ENCODE results near the gene ZNF385A.

Gene ZNF385A

GRCh38 chr12:54352891-54353874, 31.4 kb downstream of the ZNF385A start:
- TF ChIP-seq, protein P1, sequence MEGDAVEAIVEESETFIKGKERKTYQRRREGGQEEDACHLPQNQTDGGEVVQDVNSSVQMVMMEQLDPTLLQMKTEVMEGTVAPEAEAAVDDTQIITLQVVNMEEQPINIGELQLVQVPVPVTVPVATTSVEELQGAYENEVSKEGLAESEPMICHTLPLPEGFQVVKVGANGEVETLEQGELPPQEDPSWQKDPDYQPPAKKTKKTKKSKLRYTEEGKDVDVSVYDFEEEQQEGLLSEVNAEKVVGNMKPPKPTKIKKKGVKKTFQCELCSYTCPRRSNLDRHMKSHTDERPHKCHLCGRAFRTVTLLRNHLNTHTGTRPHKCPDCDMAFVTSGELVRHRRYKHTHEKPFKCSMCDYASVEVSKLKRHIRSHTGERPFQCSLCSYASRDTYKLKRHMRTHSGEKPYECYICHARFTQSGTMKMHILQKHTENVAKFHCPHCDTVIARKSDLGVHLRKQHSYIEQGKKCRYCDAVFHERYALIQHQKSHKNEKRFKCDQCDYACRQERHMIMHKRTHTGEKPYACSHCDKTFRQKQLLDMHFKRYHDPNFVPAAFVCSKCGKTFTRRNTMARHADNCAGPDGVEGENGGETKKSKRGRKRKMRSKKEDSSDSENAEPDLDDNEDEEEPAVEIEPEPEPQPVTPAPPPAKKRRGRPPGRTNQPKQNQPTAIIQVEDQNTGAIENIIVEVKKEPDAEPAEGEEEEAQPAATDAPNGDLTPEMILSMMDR (conservative IDR thresholded peaks at IDR 0.05; ENCODE audit: low read depth, low read length) = no peak
- H3K4me3 ChIP-seq (ENCODE audit: low read depth, low read length) = no peak overlapping the region
- peak; percentile 41 for DNase-seq (ENCODE audit: low read depth)

DNA sequence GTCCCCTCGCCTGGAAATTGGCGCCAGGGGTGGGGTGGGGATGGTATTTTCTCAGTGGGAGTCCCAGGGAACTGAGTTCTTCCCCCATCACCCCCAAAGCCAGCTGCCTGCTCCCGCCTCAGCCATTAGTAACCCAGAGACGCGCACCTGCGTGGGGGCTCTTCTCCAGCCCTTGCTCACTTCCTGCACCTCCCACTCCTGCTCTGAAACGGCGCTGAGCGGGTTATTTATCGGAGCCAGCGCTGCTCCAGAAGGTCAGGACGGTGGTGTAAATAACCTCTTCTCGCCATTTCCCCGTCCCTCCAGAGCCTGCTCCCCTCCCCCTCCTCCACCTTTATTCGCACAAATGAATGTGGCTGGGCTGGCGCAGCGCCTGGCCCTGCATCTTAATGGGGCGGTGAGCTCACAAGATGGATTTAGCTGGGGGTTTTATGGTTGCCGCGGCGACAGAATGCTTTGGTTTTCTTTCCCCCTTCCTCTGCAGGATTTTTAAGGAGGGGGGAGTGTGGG, 32.5 kb downstream of the ZNF385A start:
- TF ChIP-seq, protein P1 (conservative IDR thresholded peaks at IDR 0.05; ENCODE audit: low read depth, low read length) = no peak
- no peak overlapping the region for H3K4me3 ChIP-seq (ENCODE audit: low read depth, low read length)

DNA sequence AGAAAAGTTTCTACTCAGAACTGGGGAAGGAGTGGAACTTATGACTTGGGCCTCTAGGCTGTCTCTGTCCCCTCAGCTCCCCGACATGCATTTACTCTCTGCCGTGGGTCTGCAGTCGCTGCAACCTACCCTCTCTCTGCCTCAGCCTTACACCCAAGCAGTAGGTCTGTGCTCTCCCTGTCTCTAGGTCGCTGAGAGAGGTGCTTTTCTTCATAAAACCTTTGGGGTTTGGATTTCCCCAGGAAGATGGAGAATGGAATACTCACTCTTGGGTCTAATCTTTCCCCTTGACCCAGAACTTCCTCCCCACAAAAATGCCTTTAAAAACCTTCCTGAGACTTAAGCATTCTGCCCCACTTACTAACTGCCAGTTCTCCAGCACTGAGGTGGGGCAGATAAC, 33.2 kb downstream of the ZNF385A start:
- DNase-seq (ENCODE audit: low read depth) = no peak
- TF ChIP-seq, protein P1 (conservative IDR thresholded peaks at IDR 0.05; ENCODE audit: low read depth, low read length) = no peak
- H3K4me3 ChIP-seq (ENCODE audit: low read depth, low read length) = no peak overlapping the region

More for the DNA sequence above, 32.5 kb downstream of the ZNF385A start:
- peak; percentile 61 for DNase-seq (ENCODE audit: low read depth)

GRCh38 chr12:54350743-54351142, 33.8 kb downstream of the ZNF385A start:
- TF ChIP-seq, protein P1 (conservative IDR thresholded peaks at IDR 0.05; ENCODE audit: low read depth, low read length) = no peak
- H3K4me3 ChIP-seq (ENCODE audit: low read depth, low read length) = no peak overlapping the region
- no peak for DNase-seq (ENCODE audit: low read depth)

GRCh38 chr12:54349679-54350078, 34.9 kb downstream of the ZNF385A start:
- TF ChIP-seq, protein P1 (conservative IDR thresholded peaks at IDR 0.05; ENCODE audit: low read depth, low read length) = no peak
- no peak overlapping the region for H3K4me3 ChIP-seq (ENCODE audit: low read depth, low read length)

GRCh38 chr12:54349036-54349435, 35.5 kb downstream of the ZNF385A start:
- no peak overlapping the region for H3K4me3 ChIP-seq (ENCODE audit: low read depth, low read length)
- TF ChIP-seq, protein P1 (conservative IDR thresholded peaks at IDR 0.05; ENCODE audit: low read depth, low read length) = no peak
- DNase-seq (ENCODE audit: low read depth) = no peak

More at GRCh38 chr12:54349679-54350078, 34.9 kb downstream of the ZNF385A start:
- DNase-seq (ENCODE audit: low read depth) = no peak

All from choroid plexus epithelial cell (primary cell).